ENCODE measurements around the gene HIP1. TPM values are rescaled to one million over a fixed set of nuclear protein-coding genes. Genes with fewer than 3 reads are reported as not detected.

The HIP1 gene
- total and polyA plus RNA-seq, 12 donors = 7.0 to 32.4 (median 23.4) TPM

- intact Hi-C loops (cut with DNase I) = no loop called here
These were observed 183.0 kb downstream of the HIP1 start for GRCh38 chr7:75555736-75556135.

GRCh38 chr7:75546237-75547015, 192.3 kb downstream of the HIP1 start:
- Histone ChIP-seq H3K4me3 (no peak overlapping the region), H3K4me1 (no peaks in the 10 kb centered on the region), H3K36me3 (peaks cover 0 to 100% (median 59%) of the 10 kb centered on the region in 9 donors), H3K27me3 (no peaks in the 10 kb centered on the region), H3K9me3 (no peaks in the 10 kb centered on the region), H3K27ac (no peak overlapping the region)
- DNase-seq (no peak), ATAC-seq (no peak)
- intact Hi-C loops (cut with DNase I) = no loop called here
- 71 to 73% methylated on average over 15 of the region's 15 CpGs for WGBS, 2 donors
- TF ChIP-seq CTCF (IDR thresholded peaks at IDR 0.05) = no peak

More at GRCh38 chr7:75555736-75556135, 183.0 kb downstream of the HIP1 start:
- Histone ChIP-seq H3K36me3 (peaks cover 0 to 100% (median 62%) of the 10 kb centered on the region in 9 donors), H3K27me3 (no peaks in the 10 kb centered on the region), H3K4me3 (no peak overlapping the region), H3K4me1 (no peaks in the 10 kb centered on the region), H3K27ac (no peak overlapping the region), H3K9me3 (no peaks in the 10 kb centered on the region)
- WGBS, 2 donors = 96 to 98% methylated on average over 13 of the region's 13 CpGs
- TF ChIP-seq CTCF (IDR thresholded peaks at IDR 0.05) = no peak
- DNase-seq (no peak), ATAC-seq (no peak)

- DNase-seq (no peak), ATAC-seq (no peak)
- Histone ChIP-seq H3K4me3 (no peak overlapping the region), H3K27ac (no peak overlapping the region), H3K9me3 (no peaks in the 10 kb centered on the region), H3K36me3 (peaks cover 0 to 82% (median 57%) of the 10 kb centered on the region in 9 donors), H3K27me3 (no peaks in the 10 kb centered on the region), H3K4me1 (peaks cover 0 to 6% (median 0%) of the 10 kb centered on the region in 9 donors)
- intact Hi-C loops (cut with DNase I) = loop anchor here in 3 of 10 donors (10.0 kb wide), 2 partner anchors 97 to 217 kb away; no protein-coding TSS in a partner anchor
- no peak for TF ChIP-seq CTCF (IDR thresholded peaks at IDR 0.05)
- 75 to 95% methylated on average over 5 of the region's 5 CpGs for WGBS, 2 donors
These were observed 201.0 kb downstream of the HIP1 start for GRCh38 chr7:75537731-75538130.

GRCh38 chr7:75536940-75537538, 201.7 kb downstream of the HIP1 start:
- 86 to 88% methylated on average over 18 of the region's 18 CpGs for WGBS, 2 donors
- H3K9me3 ChIP-seq = no peaks in the 10 kb centered on the region
- H3K27me3 ChIP-seq = no peaks in the 10 kb centered on the region
- H3K4me3 ChIP-seq = no peak overlapping the region
- DNase-seq = no peak
- peaks cover 0 to 6% (median 0%) of the 10 kb centered on the region in 9 donors for H3K4me1 ChIP-seq
- H3K36me3 ChIP-seq = peaks cover 0 to 75% (median 50%) of the 10 kb centered on the region in 9 donors
- ATAC-seq = no peak
- no peak for TF ChIP-seq CTCF (IDR thresholded peaks at IDR 0.05)
- no peak overlapping the region for H3K27ac ChIP-seq
- intact Hi-C loops (cut with DNase I) = loop anchor here in 3 of 10 donors (10.0 kb wide), 2 partner anchors 98 to 218 kb away; no protein-coding TSS in a partner anchor
